ENCODE results near the gene PLOD1. TPM values are rescaled to one million over a fixed set of nuclear protein-coding genes. Genes with fewer than 3 reads are reported as not detected.

PLOD1 gene
- total and polyA plus RNA-seq, 2 donors (not counting 1 experiment from before 2014, with no cell fraction given): 210 to 278 TPM

- peaks cover 6% of the 10 kb centered on the region for H3K36me3 ChIP-seq (ENCODE audit: control insufficient read depth, insufficient read depth, low read length)
- no peak overlapping the region for H2AFZ ChIP-seq (ENCODE audit: low read length)
- TF ChIP-seq EZH2 (IDR thresholded peaks at IDR 0.05; ENCODE audit: low read length, missing control alignments): no peak
- TF ChIP-seq, protein P1, sequence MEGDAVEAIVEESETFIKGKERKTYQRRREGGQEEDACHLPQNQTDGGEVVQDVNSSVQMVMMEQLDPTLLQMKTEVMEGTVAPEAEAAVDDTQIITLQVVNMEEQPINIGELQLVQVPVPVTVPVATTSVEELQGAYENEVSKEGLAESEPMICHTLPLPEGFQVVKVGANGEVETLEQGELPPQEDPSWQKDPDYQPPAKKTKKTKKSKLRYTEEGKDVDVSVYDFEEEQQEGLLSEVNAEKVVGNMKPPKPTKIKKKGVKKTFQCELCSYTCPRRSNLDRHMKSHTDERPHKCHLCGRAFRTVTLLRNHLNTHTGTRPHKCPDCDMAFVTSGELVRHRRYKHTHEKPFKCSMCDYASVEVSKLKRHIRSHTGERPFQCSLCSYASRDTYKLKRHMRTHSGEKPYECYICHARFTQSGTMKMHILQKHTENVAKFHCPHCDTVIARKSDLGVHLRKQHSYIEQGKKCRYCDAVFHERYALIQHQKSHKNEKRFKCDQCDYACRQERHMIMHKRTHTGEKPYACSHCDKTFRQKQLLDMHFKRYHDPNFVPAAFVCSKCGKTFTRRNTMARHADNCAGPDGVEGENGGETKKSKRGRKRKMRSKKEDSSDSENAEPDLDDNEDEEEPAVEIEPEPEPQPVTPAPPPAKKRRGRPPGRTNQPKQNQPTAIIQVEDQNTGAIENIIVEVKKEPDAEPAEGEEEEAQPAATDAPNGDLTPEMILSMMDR (conservative IDR thresholded peaks at IDR 0.05 in 1 of 2, IDR thresholded peaks at IDR 0.05 in 1 of 2; ENCODE audit: low read depth in 1 of 2, low read length in 2 of 2): no peak
- H3K27ac ChIP-seq (ENCODE audit: insufficient read depth, low read length): peak overlapping the region; percentile 87
- H3K27me3 ChIP-seq (ENCODE audit: control insufficient read depth, insufficient read depth, low read length): no peaks in the 10 kb centered on the region
- peaks cover 16% of the 10 kb centered on the region for H3K4me1 ChIP-seq (ENCODE audit: control insufficient read depth, extremely low read depth, insufficient read depth, low read length)
- no peaks in the 10 kb centered on the region for H3K9me3 ChIP-seq (ENCODE audit: control insufficient read depth, insufficient read depth, low read depth, low read length)
- H4K20me1 ChIP-seq (ENCODE audit: control insufficient read depth, extremely low read depth, insufficient read depth, low read length): no peaks in the 10 kb centered on the region
- peak overlapping the region; percentile 74 for H3K9ac ChIP-seq (ENCODE audit: insufficient read depth, low read length)
- peak overlapping the region; percentile 80 to 98 (median 94) for H3K4me3 ChIP-seq (replicated peaks in 1 of 4; ENCODE audit: control extremely low read depth in 1 of 4, insufficient read depth in 1 of 4, low read depth in 3 of 4, low read length in 4 of 4)
- H3K4me2 ChIP-seq (ENCODE audit: extremely low read depth, insufficient read depth, low read length): peak overlapping the region; percentile 98
- H3K79me2 ChIP-seq (ENCODE audit: control insufficient read depth, insufficient read depth, low read length): peaks cover 26% of the 10 kb centered on the region
- no peak for DNase-seq (ENCODE audit: low read depth in 2 of 2)
These were observed 46.1 kb downstream of the PLOD1 start for GRCh38 chr1:11980676-11980972.

DNA sequence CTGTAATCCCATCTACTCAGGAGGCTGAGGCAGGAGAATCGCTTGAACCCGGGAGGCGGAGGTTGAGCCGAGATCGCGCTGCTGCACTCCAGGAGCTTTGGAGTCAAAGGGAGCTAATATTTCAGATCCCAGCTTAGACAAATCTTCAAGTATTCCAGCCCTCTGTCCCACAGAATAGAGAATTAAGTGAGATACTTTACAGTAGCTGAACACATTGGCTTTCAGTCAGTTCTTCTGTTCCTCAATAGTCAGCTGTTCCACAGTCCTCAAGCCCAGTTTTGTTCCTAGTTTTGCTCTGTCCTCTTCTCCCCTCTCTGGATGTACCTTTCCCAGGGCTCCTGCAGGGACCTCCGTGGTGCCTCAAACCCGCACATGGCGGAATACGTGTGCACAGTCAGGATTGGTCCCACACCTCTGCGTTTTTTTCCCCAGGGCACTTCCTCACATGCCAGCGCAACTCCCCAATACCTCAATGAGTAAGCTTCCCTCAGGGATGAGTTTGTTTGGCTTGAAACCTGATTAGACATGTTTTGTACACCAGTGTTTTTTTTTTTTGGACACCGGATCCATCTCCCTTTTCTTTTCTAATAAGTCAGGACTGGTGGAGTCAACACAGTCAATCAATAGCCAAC, 47.0 kb downstream of the PLOD1 start:
- Histone ChIP-seq H3K27me3 (ENCODE audit: control insufficient read depth, insufficient read depth, low read length) (no peaks in the 10 kb centered on the region), H3K4me3 (replicated peaks in 1 of 4; ENCODE audit: control extremely low read depth in 1 of 4, insufficient read depth in 1 of 4, low read depth in 3 of 4, low read length in 4 of 4) (peak overlapping the region; percentile 80 to 98 (median 94)), H3K4me2 (ENCODE audit: extremely low read depth, insufficient read depth, low read length) (peak overlapping the region; percentile 75), H3K9ac (ENCODE audit: insufficient read depth, low read length) (no peak overlapping the region), H2AFZ (ENCODE audit: low read length) (no peak overlapping the region), H3K27ac (ENCODE audit: insufficient read depth, low read length) (peak overlapping the region; percentile 87), H4K20me1 (ENCODE audit: control insufficient read depth, extremely low read depth, insufficient read depth, low read length) (no peaks in the 10 kb centered on the region), H3K4me1 (ENCODE audit: control insufficient read depth, extremely low read depth, insufficient read depth, low read length) (peaks cover 16% of the 10 kb centered on the region), H3K36me3 (ENCODE audit: control insufficient read depth, insufficient read depth, low read length) (peaks cover 6% of the 10 kb centered on the region), H3K79me2 (ENCODE audit: control insufficient read depth, insufficient read depth, low read length) (peaks cover 30% of the 10 kb centered on the region), H3K9me3 (ENCODE audit: control insufficient read depth, insufficient read depth, low read depth, low read length) (no peaks in the 10 kb centered on the region)
- TF ChIP-seq, protein P1 (conservative IDR thresholded peaks at IDR 0.05 in 1 of 2, IDR thresholded peaks at IDR 0.05 in 1 of 2; ENCODE audit: low read depth in 1 of 2, low read length in 2 of 2): no peak
- no peak for TF ChIP-seq EZH2 (IDR thresholded peaks at IDR 0.05; ENCODE audit: low read length, missing control alignments)
- DNase-seq (ENCODE audit: low read depth in 2 of 2): no peak

- peaks cover 33% of the 10 kb centered on the region for H3K79me2 ChIP-seq (ENCODE audit: control insufficient read depth, insufficient read depth, low read length)
- no peaks in the 10 kb centered on the region for H3K27me3 ChIP-seq (ENCODE audit: control insufficient read depth, insufficient read depth, low read length)
- no peaks in the 10 kb centered on the region for H4K20me1 ChIP-seq (ENCODE audit: control insufficient read depth, extremely low read depth, insufficient read depth, low read length)
- H3K36me3 ChIP-seq (ENCODE audit: control insufficient read depth, insufficient read depth, low read length): peaks cover 6% of the 10 kb centered on the region
- H3K9me3 ChIP-seq (ENCODE audit: control insufficient read depth, insufficient read depth, low read depth, low read length): no peaks in the 10 kb centered on the region
- H3K4me2 ChIP-seq (ENCODE audit: extremely low read depth, insufficient read depth, low read length): no peak overlapping the region
- no peak overlapping the region for H3K4me3 ChIP-seq (replicated peaks in 1 of 4; ENCODE audit: control extremely low read depth in 1 of 4, insufficient read depth in 1 of 4, low read depth in 3 of 4, low read length in 4 of 4)
- H2AFZ ChIP-seq (ENCODE audit: low read length): no peak overlapping the region
- TF ChIP-seq, protein P1 (conservative IDR thresholded peaks at IDR 0.05 in 1 of 2, IDR thresholded peaks at IDR 0.05 in 1 of 2; ENCODE audit: low read depth in 1 of 2, low read length in 2 of 2): peak; percentile 46 to 47
- TF ChIP-seq EZH2 (IDR thresholded peaks at IDR 0.05; ENCODE audit: low read length, missing control alignments): no peak
- no peak overlapping the region for H3K9ac ChIP-seq (ENCODE audit: insufficient read depth, low read length)
- H3K4me1 ChIP-seq (ENCODE audit: control insufficient read depth, extremely low read depth, insufficient read depth, low read length): peaks cover 16% of the 10 kb centered on the region
- H3K27ac ChIP-seq (ENCODE audit: insufficient read depth, low read length): no peak overlapping the region
- DNase-seq (ENCODE audit: low read depth in 2 of 2): peak in 1 of 2 donors; percentile 33
These were observed 47.5 kb downstream of the PLOD1 start for GRCh38 chr1:11982010-11982392.
